Measurements from ENCODE around the gene CPNE6. TPM values are rescaled to one million over a fixed set of nuclear protein-coding genes. Genes with fewer than 3 reads are reported as not detected.

The CPNE6 gene
- total and polyA plus RNA-seq, 4 donors: 0.05 to 0.17 TPM; not detected in 2

GRCh38 chr14:24070285-24071143, 848 bp upstream of the CPNE6 start:
- Histone ChIP-seq H3K4me3 (ENCODE audit: low read depth in 1 of 3, low read length in 3 of 3) (no peak overlapping the region), H3K27me3 (ENCODE audit: control insufficient read depth in 4 of 4, insufficient read depth in 4 of 4, low read length in 3 of 4) (no peaks in the 10 kb centered on the region), H3K27ac (ENCODE audit: low read depth in 1 of 2, low read length in 2 of 2) (no peak overlapping the region), H3K36me3 (ENCODE audit: control insufficient read depth in 4 of 4, insufficient read depth in 3 of 4, low read depth in 1 of 4, low read length in 3 of 4) (no peaks in the 10 kb centered on the region), H3K4me1 (ENCODE audit: control insufficient read depth in 4 of 4, insufficient read depth in 4 of 4, low read length in 3 of 4) (peaks cover 35 to 69% (median 62%) of the 10 kb centered on the region in 4 donors), H3K9ac (ENCODE audit: low read depth in 1 of 2, low read length in 2 of 2) (no peak overlapping the region), H3K9me3 (ENCODE audit: control insufficient read depth in 4 of 4, low read length in 3 of 4) (no peaks in the 10 kb centered on the region)
- no peak for DNase-seq (ENCODE audit: low spot score)
- TF ChIP-seq TAF1 (conservative IDR thresholded peaks at IDR 0.05): no peak
- no peak for TF ChIP-seq EGR1 (IDR thresholded peaks at IDR 0.05; ENCODE audit: low read depth in 2 of 2)
- no peak for TF ChIP-seq JUND (IDR thresholded peaks at IDR 0.05)
- 90% methylated on average over 10 of the region's 10 CpGs for WGBS

GRCh38 chr14:24071836-24072430, 571 bp downstream of the CPNE6 start:
- Histone ChIP-seq H3K27me3 (ENCODE audit: control insufficient read depth in 4 of 4, insufficient read depth in 4 of 4, low read length in 3 of 4) (no peaks in the 10 kb centered on the region), H3K36me3 (ENCODE audit: control insufficient read depth in 4 of 4, insufficient read depth in 3 of 4, low read depth in 1 of 4, low read length in 3 of 4) (no peaks in the 10 kb centered on the region), H3K4me3 (ENCODE audit: low read depth in 1 of 3, low read length in 3 of 3) (no peak overlapping the region), H3K9me3 (ENCODE audit: control insufficient read depth in 4 of 4, low read length in 3 of 4) (no peaks in the 10 kb centered on the region), H3K27ac (ENCODE audit: low read depth in 1 of 2, low read length in 2 of 2) (no peak overlapping the region), H3K9ac (ENCODE audit: low read depth in 1 of 2, low read length in 2 of 2) (no peak overlapping the region), H3K4me1 (ENCODE audit: control insufficient read depth in 4 of 4, insufficient read depth in 4 of 4, low read length in 3 of 4) (peaks cover 37 to 66% (median 58%) of the 10 kb centered on the region in 4 donors)
- DNase-seq (ENCODE audit: low spot score): no peak
- TF ChIP-seq REST (IDR thresholded peaks at IDR 0.05): no peak
- TF ChIP-seq NR2F2 (IDR thresholded peaks at IDR 0.05): no peak
- TF ChIP-seq TAF1 (conservative IDR thresholded peaks at IDR 0.05): no peak
- TF ChIP-seq HNF4A (conservative IDR thresholded peaks at IDR 0.05): no peak
- TF ChIP-seq RAD21 (IDR thresholded peaks at IDR 0.05): no peak
- TF ChIP-seq ZBTB33 (IDR thresholded peaks at IDR 0.05): no peak
- no peak for TF ChIP-seq EGR1 (IDR thresholded peaks at IDR 0.05; ENCODE audit: low read depth in 2 of 2)
- TF ChIP-seq SP1 (IDR thresholded peaks at IDR 0.05): no peak
- no peak for TF ChIP-seq FOXA2 (IDR thresholded peaks at IDR 0.05)
- no peak for TF ChIP-seq GABPA (IDR thresholded peaks at IDR 0.05 in 1 of 2, conservative IDR thresholded peaks at IDR 0.05 in 1 of 2)
- TF ChIP-seq MAX (IDR thresholded peaks at IDR 0.05): no peak
- TF ChIP-seq HNF4G (IDR thresholded peaks at IDR 0.05): no peak
- no peak for TF ChIP-seq YY1 (IDR thresholded peaks at IDR 0.05)
- TF ChIP-seq JUND (IDR thresholded peaks at IDR 0.05): no peak
- 56% methylated on average over 12 of the region's 12 CpGs for WGBS
